H9 (cell line): ENCODE data around the gene INTS4. TPM values are rescaled to one million over a fixed set of nuclear protein-coding genes. Genes with fewer than 3 reads are reported as not detected.
"Not testable (repeated sequence)": the region's sequence is repeated elsewhere in the genome, so short reads cannot be mapped to it uniquely, and the experiment has no call there.

Experiments used
- DNase-seq: peaks from one replicate; pipeline ENCODE4 v3.0.0-alpha.2; 2017
- H2AFZ ChIP-seq: one replicate; pipeline ENCODE4 v1.6.1; 2013; ENCODE audit warnings: mild to moderate bottlenecking, low read length, control low read depth, moderate library complexity
- H2AK5ac ChIP-seq: 2 replicates; pipeline ENCODE4 v1.6.1; 2013; ENCODE audit warnings: low read length, control low read depth, mixed read lengths; ENCODE audit not compliant: insufficient read length
- H2BK120ac ChIP-seq: one replicate; pipeline ENCODE4 v1.6.1; 2013; ENCODE audit warnings: low read depth, mild to moderate bottlenecking, low read length, control low read depth, inconsistent platforms; ENCODE audit not compliant: poor library complexity, severe bottlenecking
- H2BK12ac ChIP-seq: 2 replicates; pipeline ENCODE4 v1.6.1; 2013; ENCODE audit warnings: low read length, control low read depth, mixed read lengths, low read depth; ENCODE audit not compliant: insufficient read length
- H2BK15ac ChIP-seq: 2 replicates; pipeline ENCODE4 v1.6.1; 2013; ENCODE audit warnings: low read depth, low read length, control low read depth
- H2BK20ac ChIP-seq: one replicate; pipeline ENCODE4 v1.6.1; 2013; ENCODE audit warnings: low read depth, mild to moderate bottlenecking, low read length, control low read depth, inconsistent platforms; ENCODE audit not compliant: poor library complexity, severe bottlenecking
- H2BK5ac ChIP-seq: 2 replicates; pipeline ENCODE4 v1.6.1; 2013; ENCODE audit warnings: low read length, control low read depth, mixed read lengths; ENCODE audit not compliant: insufficient read length
- H3K14ac ChIP-seq: 2 replicates; pipeline ENCODE4 v1.6.1; 2013; ENCODE audit warnings: low read length, control low read depth; ENCODE audit not compliant: insufficient read depth
- H3K18ac ChIP-seq: 2 replicates; pipeline ENCODE4 v1.6.1; 2013; ENCODE audit warnings: low read depth, mild to moderate bottlenecking, mixed read lengths, low read length, control low read depth; ENCODE audit not compliant: insufficient read length
- H3K23ac ChIP-seq: 2 replicates; pipeline ENCODE4 v1.6.1; 2013; ENCODE audit warnings: low read length, control low read depth, mixed read lengths, low read depth; ENCODE audit not compliant: insufficient read length
- H3K23me2 ChIP-seq: 2 replicates; pipeline ENCODE4 v1.6.1; 2013; ENCODE audit warnings: low read depth, mild to moderate bottlenecking, mixed read lengths, low read length, control low read depth; ENCODE audit not compliant: insufficient read length, poor library complexity, severe bottlenecking
- H3K27ac ChIP-seq: 2 replicates; pipeline ENCODE4 v1.5.1; 2013; ENCODE audit warnings: low read length, control low read depth, mixed read lengths, low read depth; ENCODE audit not compliant: insufficient read length
- H3K27me3 ChIP-seq: 2 replicates; pipeline ENCODE4 v1.6.1; 2013; ENCODE audit warnings: low read length, control low read depth, inconsistent platforms; ENCODE audit not compliant: insufficient read depth
- H3K4ac ChIP-seq: 2 replicates; pipeline ENCODE4 v1.6.1; 2013; ENCODE audit warnings: low read depth, mild to moderate bottlenecking, control low read depth, inconsistent platforms, low read length, moderate library complexity
- H3K4me1 ChIP-seq: 2 replicates; pipeline ENCODE4 v1.6.1; 2013; ENCODE audit warnings: low read length, control low read depth, inconsistent platforms; ENCODE audit not compliant: insufficient read depth
- H3K4me2 ChIP-seq: 2 replicates; pipeline ENCODE4 v1.6.1; 2013; ENCODE audit warnings: low read length, control low read depth, mixed read lengths; ENCODE audit not compliant: insufficient read length, insufficient read depth
- H3K56ac ChIP-seq: 2 replicates; pipeline ENCODE4 v1.6.1; 2013; ENCODE audit warnings: low read depth, mild to moderate bottlenecking, mixed read lengths, low read length, control low read depth; ENCODE audit not compliant: insufficient read length
- H3K79me1 ChIP-seq: 2 replicates; pipeline ENCODE4 v1.6.1; 2013; ENCODE audit warnings: low read depth, mild to moderate bottlenecking, moderate library complexity, low read length, control low read depth, inconsistent platforms; ENCODE audit not compliant: insufficient read depth, poor library complexity, severe bottlenecking
- H3K79me2 ChIP-seq: 2 replicates; pipeline ENCODE4 v1.6.1; 2013; ENCODE audit warnings: low read length, control low read depth, inconsistent platforms; ENCODE audit not compliant: insufficient read depth
- H3K9ac ChIP-seq: 2 replicates; pipeline ENCODE4 v1.6.1; 2013; ENCODE audit warnings: low read length, control low read depth, mixed read lengths; ENCODE audit not compliant: insufficient read length; ENCODE audit errors: extremely low read depth
- H3K9me3 ChIP-seq: one replicate; pipeline ENCODE4 v1.6.1; 2013; ENCODE audit warnings: low read depth, low read length, inconsistent platforms; ENCODE audit not compliant: control insufficient read depth
- H3T11ph ChIP-seq: one replicate; pipeline ENCODE4 v1.6.1; 2013; ENCODE audit warnings: mild to moderate bottlenecking, low read length, control low read depth, inconsistent platforms
- H4K20me1 ChIP-seq: one replicate; pipeline ENCODE4 v1.6.1; 2013; ENCODE audit not compliant: control insufficient read depth, insufficient read length, insufficient read depth
- H4K5ac ChIP-seq: 2 replicates; pipeline ENCODE4 v1.6.1; 2013; ENCODE audit warnings: low read depth, mild to moderate bottlenecking, mixed read lengths, low read length, control low read depth; ENCODE audit not compliant: insufficient read length
- H4K8ac ChIP-seq: replicated peaks from 2 replicates; pipeline ENCODE4 v1.6.1; 2013; ENCODE audit warnings: low read length, control low read depth, mixed read lengths, low read depth; ENCODE audit not compliant: insufficient read length
- H4K91ac ChIP-seq: 2 replicates; pipeline ENCODE4 v1.6.1; 2013; ENCODE audit warnings: low read depth, mild to moderate bottlenecking, moderate library complexity, mixed read lengths, low read length, control low read depth; ENCODE audit not compliant: insufficient read length
- H3K27ac Mint-ChIP-seq, 3 experiments: 2 replicates in 2 of 3; 3 replicates in 1 of 3; pipeline ENCODE4 v1.8.0; 2020 to 2021; ENCODE audit warnings: mixed read lengths in 3 of 3, mild to moderate bottlenecking in 1 of 3, moderate library complexity in 1 of 3
- H3K27me3 Mint-ChIP-seq: 2 replicates; pipeline ENCODE4 v1.8.0; 2021; ENCODE audit warnings: low read depth, mild to moderate bottlenecking, moderate library complexity, mixed read lengths
- H3K36me3 Mint-ChIP-seq, 3 experiments: 2 replicates in 2 of 3; 3 replicates in 1 of 3; pipeline ENCODE4 v1.8.0; 2020 to 2021; ENCODE audit warnings: low read depth in 3 of 3, mixed read lengths in 3 of 3; ENCODE audit not compliant: insufficient read depth in 1 of 3
- H3K4me1 Mint-ChIP-seq, 2 experiments: 2 replicates each; pipeline ENCODE4 v1.8.0; 2020; ENCODE audit warnings: mixed read lengths in 2 of 2
- H3K4me3 Mint-ChIP-seq, 2 experiments: 2 replicates in 1 of 2; 3 replicates in 1 of 2; pipeline ENCODE4 v1.8.0; 2020 to 2021; ENCODE audit warnings: mild to moderate bottlenecking in 2 of 2, mixed read lengths in 2 of 2, moderate library complexity in 1 of 2
- H3K9me3 Mint-ChIP-seq, 2 experiments: 2 replicates in 1 of 2; 3 replicates in 1 of 2; pipeline ENCODE4 v1.8.0; 2020; ENCODE audit warnings: mild to moderate bottlenecking in 2 of 2, mixed read lengths in 2 of 2, moderate library complexity in 1 of 2
- WGBS: extraction: QIAGEN DNeasy Blood & Tissue Kit; methylation state at CpG from one replicate; pipeline ENCODE4 v1.1.7; 2013; ENCODE audit warnings: missing lambda C conversion rate, low lambda C conversion rate, mixed read lengths; ENCODE audit not compliant: insufficient read length; ENCODE audit errors: extremely low coverage; 5-methylcytosine and 5-hydroxymethylcytosine counted together
- total RNA-seq: library from RNA; stranded (reverse); gene quantifications from 2 replicates; pipeline ENCODE4 v1.2.1, GENCODE V29; 2021

The INTS4 gene
- total RNA-seq, 1 experiment from 2014 or later: 38.6 TPM

- H2BK15ac ChIP-seq, H4K8ac ChIP-seq, H3K9me3 ChIP-seq, H3T11ph ChIP-seq, H3K9ac ChIP-seq, H4K5ac ChIP-seq, H4K20me1 ChIP-seq, H3K79me1 ChIP-seq, H3K4me2 ChIP-seq, H2AK5ac ChIP-seq, H3K27ac ChIP-seq, H2BK20ac ChIP-seq, H2AFZ ChIP-seq, H3K4me1 ChIP-seq, H3K56ac ChIP-seq, H3K27me3 Mint-ChIP-seq, H3K27ac Mint-ChIP-seq, H2BK12ac ChIP-seq, H3K4me1 Mint-ChIP-seq, DNase-seq, H3K4me3 Mint-ChIP-seq, H3K23ac ChIP-seq, H3K14ac ChIP-seq, H3K23me2 ChIP-seq, H2BK5ac ChIP-seq, H4K91ac ChIP-seq, H3K27me3 ChIP-seq, H3K4ac ChIP-seq, H3K79me2 ChIP-seq, H2BK120ac ChIP-seq, H3K18ac ChIP-seq: not testable (repeated sequence)
- no CpG with 5 or more reads among the region's 24 CpGs for WGBS
- Mint-ChIP-seq H3K36me3 (peaks cover 29 to 49% (median 48%) of the 10 kb centered on the region in 3 experiments), H3K9me3 (peaks cover 14 to 16% of the 10 kb centered on the region in 2 experiments; a peak in 4 of 5 replicates)
Observed at GRCh38 chr11:77933596-77933995, 60.9 kb downstream of the INTS4 start.

GRCh38 chr11:77930334-77931208 lies 63.9 kb downstream of the INTS4 start:
- H4K8ac ChIP-seq, H3K27ac ChIP-seq, H3T11ph ChIP-seq, H2BK5ac ChIP-seq, H3K4me3 Mint-ChIP-seq, H2BK12ac ChIP-seq, H3K4ac ChIP-seq, H3K27me3 Mint-ChIP-seq, H3K14ac ChIP-seq, H2AFZ ChIP-seq, H3K79me2 ChIP-seq, H3K4me1 Mint-ChIP-seq, H3K23me2 ChIP-seq, H2BK20ac ChIP-seq, H4K5ac ChIP-seq, H4K91ac ChIP-seq, H3K27ac Mint-ChIP-seq, H3K23ac ChIP-seq, H3K9me3 ChIP-seq, H3K56ac ChIP-seq, H3K18ac ChIP-seq, H3K27me3 ChIP-seq, H3K4me2 ChIP-seq, H2BK120ac ChIP-seq, H4K20me1 ChIP-seq, H3K9ac ChIP-seq, H3K4me1 ChIP-seq, H2BK15ac ChIP-seq, H3K79me1 ChIP-seq, DNase-seq, H2AK5ac ChIP-seq: not testable (repeated sequence)
- Mint-ChIP-seq H3K36me3 (peaks cover 26 to 47% (median 45%) of the 10 kb centered on the region in 3 experiments), H3K9me3 (peaks cover 14 to 16% of the 10 kb centered on the region in 2 experiments; a peak in 4 of 5 replicates)
- WGBS: no CpG with 5 or more reads among the region's 3 CpGs
